Astrocyte (in vitro differentiated cells and primary cell): ENCODE results near the gene IQCE.

ENCODE experiments used
- CTCF ChIP-seq: IDR thresholded peaks from 2 replicates; pipeline ENCODE4 v1.5.1; 2011; ENCODE audit warnings: low read depth, mild to moderate bottlenecking, inconsistent platforms, low read length, moderate library complexity; ENCODE audit not compliant: insufficient read depth
- EZH2 ChIP-seq: IDR thresholded peaks from 2 replicates; pipeline ENCODE4 v1.6.1; 2012; ENCODE audit warnings: mild to moderate bottlenecking, low read length, inconsistent platforms; ENCODE audit not compliant: insufficient read depth

- TF ChIP-seq CTCF (no peak), EZH2 (no peak)
These were observed 17.3 kb upstream of the IQCE start for GRCh38 chr7:2541291-2542010.
